ENCODE measurements around the gene FBXL5.

FBXL5 gene

DNA sequence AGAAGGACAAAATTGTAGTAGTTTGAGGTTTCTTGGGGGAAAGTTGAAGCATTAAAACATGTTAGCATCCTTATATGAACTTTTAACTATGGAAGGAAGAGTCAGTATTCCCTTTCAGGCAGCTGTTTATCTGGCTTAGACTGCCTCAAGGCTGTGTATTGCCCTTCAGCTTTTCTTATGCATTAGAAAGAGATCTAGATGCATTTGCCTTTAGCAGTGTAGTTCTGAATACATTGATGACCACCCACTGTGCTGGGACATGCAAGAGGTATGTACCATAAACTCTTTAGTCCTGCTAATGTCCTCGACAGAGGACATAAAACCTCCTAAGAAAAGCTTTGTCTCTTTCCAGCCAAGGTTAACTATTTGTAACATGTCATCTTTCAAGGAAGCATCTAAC lies 29.3 kb upstream of the FBXL5 start:
- Mint-ChIP-seq H3K36me3 (peaks cover 48% of the 10 kb centered on the region), H3K27ac (no peak overlapping the region), H3K9me3 (no peaks in the 10 kb centered on the region), H3K4me3 (no peak overlapping the region), H3K27me3 (peaks cover 3% of the 10 kb centered on the region), H3K4me1 (peaks cover 31% of the 10 kb centered on the region)
- CTCF ChIA-PET, result interaction anchor here (1.0 kb wide), 1 partner anchor 38 kb away, joined by 3 read pairs; no protein-coding TSS in a partner anchor
- no peak for DNase-seq

DNA sequence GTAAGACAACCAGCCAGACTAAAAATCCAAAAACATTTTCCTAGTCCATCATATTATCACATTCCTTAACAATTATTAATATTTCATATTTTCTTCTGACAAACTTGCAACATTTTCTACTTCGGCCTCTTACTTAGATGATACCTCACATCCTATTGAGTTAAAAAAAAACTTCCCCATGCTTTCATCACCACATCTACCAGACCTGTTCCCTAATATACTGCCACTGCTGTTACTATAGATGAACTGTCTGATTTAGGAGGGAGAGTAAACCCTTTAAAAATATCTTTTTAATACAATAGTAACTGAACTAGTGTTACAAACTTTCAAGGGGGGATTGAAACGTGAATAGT lies 28.0 kb upstream of the FBXL5 start:
- Mint-ChIP-seq H3K27me3 (peaks cover 3% of the 10 kb centered on the region), H3K36me3 (peaks cover 47% of the 10 kb centered on the region), H3K4me1 (peaks cover 41% of the 10 kb centered on the region), H3K27ac (no peak overlapping the region), H3K4me3 (peak overlapping the region; percentile 16), H3K9me3 (no peaks in the 10 kb centered on the region)
- CTCF ChIA-PET, result interaction anchor here (1.4 to 2.3 kb wide), 2 partner anchors 27 to 199 kb away, joined by 4 to 7 read pairs; partner anchors contain the start of gene FBXL5
- DNase-seq, result no peak

DNA sequence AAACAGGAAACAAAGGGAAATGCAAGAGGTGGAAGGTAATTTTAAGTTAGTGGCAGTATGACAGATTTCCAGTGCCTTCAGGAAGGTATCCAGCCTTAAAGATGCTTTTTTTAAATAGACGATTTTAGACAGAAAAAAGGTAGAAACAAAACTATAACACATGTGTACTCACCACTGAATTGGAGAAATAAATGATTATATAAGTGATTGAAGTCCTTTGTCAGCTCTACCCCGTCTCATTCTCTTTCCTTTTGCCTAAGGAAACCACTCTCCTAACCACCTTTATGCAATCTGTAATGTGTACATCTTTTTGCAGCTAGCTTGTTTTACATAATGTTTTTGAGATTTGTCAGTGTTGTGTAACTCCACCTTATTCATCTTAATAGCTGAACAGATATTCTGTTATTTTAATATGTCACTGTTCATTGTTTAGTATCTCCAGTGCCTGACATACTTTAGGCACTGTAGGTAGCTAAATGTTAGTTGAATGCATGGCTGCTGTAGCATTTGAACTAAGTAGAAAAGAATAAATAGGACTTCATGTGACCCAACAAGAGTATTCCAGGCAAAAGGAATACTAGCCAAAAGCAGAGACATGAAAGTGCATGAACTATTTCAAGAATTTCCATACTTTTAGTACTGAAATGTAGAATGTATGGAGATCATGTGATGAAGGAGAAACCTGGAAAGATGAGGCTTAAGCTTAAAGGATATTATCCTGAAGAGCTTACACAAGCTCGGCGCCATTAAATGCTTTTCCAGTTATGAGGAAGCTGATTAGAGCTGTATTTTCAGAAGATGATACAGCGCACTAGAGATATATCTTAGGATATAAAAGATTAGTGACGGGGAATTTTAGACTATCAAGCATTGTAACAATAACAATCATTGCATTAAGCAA lies 27.3 kb upstream of the FBXL5 start:
- Mint-ChIP-seq H3K27ac (peak overlapping the region; percentile 95), H3K27me3 (peaks cover 3% of the 10 kb centered on the region), H3K4me3 (peak overlapping the region; percentile 94), H3K4me1 (peaks cover 45% of the 10 kb centered on the region), H3K36me3 (peaks cover 46% of the 10 kb centered on the region), H3K9me3 (no peaks in the 10 kb centered on the region)
- no peak for DNase-seq
- CTCF ChIA-PET, result interaction anchor here (1.4 to 2.3 kb wide), 2 partner anchors 26 to 200 kb away, joined by 4 to 7 read pairs; partner anchors contain the start of gene FBXL5

DNA sequence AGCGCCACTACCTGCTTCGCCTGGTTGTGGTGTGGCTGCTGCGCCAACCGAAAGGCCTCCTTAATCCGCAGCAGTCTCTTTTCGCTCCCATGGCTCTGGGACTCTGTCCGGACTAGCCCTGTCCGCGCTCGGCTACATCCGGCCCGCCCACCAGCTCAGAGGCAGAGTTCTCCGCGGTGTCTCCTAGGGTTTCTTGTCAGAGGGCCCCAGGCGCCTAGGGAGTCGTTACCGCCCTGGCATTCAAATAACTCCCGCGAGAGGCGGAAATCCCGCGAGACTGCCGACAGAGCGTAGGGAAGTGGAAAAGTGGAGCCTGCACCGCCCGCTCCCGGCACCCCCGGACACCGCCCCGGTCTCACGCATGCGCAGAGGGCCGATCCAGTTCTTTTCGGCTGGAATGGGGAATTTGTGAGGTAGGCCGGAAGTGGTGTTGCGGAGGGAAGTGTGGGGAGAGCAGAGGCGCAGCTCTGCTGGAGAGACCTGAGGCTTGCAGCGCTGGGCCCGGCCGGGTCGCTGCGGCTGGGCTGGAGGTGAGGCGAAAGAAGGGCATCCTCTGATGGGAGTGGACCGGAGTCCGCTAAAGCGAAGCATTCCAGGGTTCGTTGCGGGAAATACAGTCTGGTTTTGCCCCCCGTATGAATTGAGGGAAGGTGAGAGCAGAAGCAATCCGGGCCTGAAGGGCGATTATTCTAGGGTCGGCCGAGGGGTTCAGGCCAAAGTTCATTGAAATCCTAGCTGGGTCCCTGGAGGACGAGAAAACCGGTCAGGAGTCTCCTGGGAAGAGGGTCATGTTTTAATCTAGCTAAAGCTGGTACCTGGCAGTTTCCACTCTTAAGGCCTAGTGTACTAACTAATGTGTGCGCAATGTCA lies 26.4 kb upstream of the FBXL5 start, which contains the start of gene FAM200B:
Gene FAM200B, plus strand, starts transcription at position 456 of the 870 bp plus-strand sequence. CDS start 5,151 bp downstream, outside the sequence.
- peaks cover 52% of the 10 kb centered on the region for H3K4me1 Mint-ChIP-seq
- peak; percentile 99 for DNase-seq
- H3K9me3 Mint-ChIP-seq, result no peaks in the 10 kb centered on the region

DNA sequence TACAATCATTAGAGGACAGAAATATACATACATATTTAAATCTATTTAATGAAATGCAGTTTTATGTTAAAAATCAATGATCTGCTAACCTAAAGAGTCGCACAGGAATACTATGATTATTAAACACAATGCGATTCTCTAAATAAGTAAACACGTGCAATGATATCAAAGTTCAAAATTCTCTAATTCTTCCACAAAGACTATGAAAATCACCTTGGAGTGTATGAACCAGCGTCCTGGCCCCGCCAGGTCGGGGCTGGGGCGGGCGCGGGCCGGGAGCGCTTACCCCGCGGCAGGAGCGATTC lies 25.9 kb upstream of the FBXL5 start:
- no peak for DNase-seq
- Mint-ChIP-seq H3K4me3 (peak overlapping the region; percentile 94), H3K27ac (peak overlapping the region; percentile 95), H3K9me3 (no peaks in the 10 kb centered on the region), H3K4me1 (peaks cover 56% of the 10 kb centered on the region), H3K27me3 (peaks cover 3% of the 10 kb centered on the region), H3K36me3 (peaks cover 34% of the 10 kb centered on the region)
- CTCF ChIA-PET, result no interaction called here

More for the DNA sequence above, 26.4 kb upstream of the FBXL5 start, which contains the start of gene FAM200B:
- CTCF ChIA-PET, result interaction anchor here (1.4 to 2.3 kb wide), 2 partner anchors 26 to 201 kb away, joined by 4 to 7 read pairs; partner anchors contain the start of gene FBXL5
- H3K36me3 Mint-ChIP-seq, result peaks cover 37% of the 10 kb centered on the region
- peak within 1 kb of the TSS; percentile 95 for H3K27ac Mint-ChIP-seq
- H3K27me3 Mint-ChIP-seq, result peaks cover 3% of the 10 kb centered on the region
- peak within 1 kb of the TSS; percentile 94 for H3K4me3 Mint-ChIP-seq

DNA sequence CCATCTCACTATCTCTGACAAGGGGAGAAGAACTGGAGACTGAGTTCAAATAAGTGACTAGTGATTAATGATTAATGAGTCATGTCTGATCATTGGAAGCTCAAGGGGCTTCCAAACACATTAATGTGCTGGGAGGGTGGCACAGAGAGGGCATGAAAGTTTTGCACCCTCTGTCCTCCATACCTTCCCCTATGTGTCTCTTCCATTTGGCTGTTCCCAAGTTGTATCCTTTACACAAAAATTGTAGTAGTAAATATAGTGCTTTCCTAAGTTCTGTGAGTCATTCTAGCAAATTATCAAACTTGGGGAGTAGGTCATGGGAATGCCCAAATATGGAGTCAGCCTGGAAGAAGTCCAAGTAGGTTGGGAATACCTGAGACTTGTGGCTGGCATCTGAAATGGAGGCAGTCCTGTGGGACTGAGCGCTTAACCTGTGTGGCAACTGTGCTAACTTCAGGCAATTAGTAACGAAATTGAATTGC lies 22.4 kb upstream of the FBXL5 start:
- H3K27me3 Mint-ChIP-seq, result peaks cover 3% of the 10 kb centered on the region
- H3K4me3 Mint-ChIP-seq, result no peak overlapping the region
- no peaks in the 10 kb centered on the region for H3K9me3 Mint-ChIP-seq
- no peak for DNase-seq
- no peak overlapping the region for H3K27ac Mint-ChIP-seq
- peaks cover 46% of the 10 kb centered on the region for H3K4me1 Mint-ChIP-seq
- peaks cover 26% of the 10 kb centered on the region for H3K36me3 Mint-ChIP-seq
- CTCF ChIA-PET, result no interaction called here

DNA sequence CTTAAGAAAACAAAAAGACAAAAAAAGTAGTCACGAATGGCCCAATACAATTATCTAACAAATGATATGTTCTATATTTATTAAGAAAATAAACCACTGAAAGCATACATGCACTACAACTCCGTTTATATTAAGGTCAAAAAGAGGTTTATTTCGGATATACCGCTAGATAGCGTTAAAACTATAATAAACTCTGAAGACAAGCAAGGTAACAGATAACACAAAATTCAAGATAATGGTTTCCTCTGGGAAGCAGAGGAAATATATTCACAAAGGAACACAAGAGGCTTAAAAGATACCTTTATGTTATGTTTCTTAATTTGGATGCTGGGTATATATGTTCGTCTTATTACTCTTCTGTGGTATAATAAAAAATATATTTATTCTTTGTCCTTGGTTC lies 21.7 kb upstream of the FBXL5 start:
- Mint-ChIP-seq H3K27me3 (peaks cover 3% of the 10 kb centered on the region), H3K9me3 (no peaks in the 10 kb centered on the region), H3K27ac (no peak overlapping the region), H3K4me1 (peaks cover 42% of the 10 kb centered on the region), H3K36me3 (peaks cover 27% of the 10 kb centered on the region), H3K4me3 (no peak overlapping the region)
- CTCF ChIA-PET, result no interaction called here
- no peak for DNase-seq

DNA sequence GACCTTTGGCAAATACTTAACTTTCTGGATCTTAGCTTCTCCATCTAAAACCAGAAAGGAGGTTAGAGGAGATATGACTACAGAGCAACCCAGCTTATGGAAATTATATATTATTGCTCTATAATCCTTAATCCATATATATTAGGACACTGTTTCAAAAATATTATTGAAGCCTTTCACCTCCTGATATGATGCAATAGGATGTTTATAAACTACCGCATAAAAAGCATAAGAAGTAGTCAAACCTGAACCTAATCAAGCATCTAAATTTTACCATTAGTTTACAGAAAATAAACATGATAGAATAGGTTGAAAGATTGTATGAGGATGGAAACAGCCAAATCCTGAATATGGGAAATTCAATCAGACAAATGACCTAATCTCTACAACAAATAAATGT lies 20.9 kb upstream of the FBXL5 start:
- no peak for DNase-seq
- Mint-ChIP-seq H3K27ac (no peak overlapping the region), H3K36me3 (peaks cover 27% of the 10 kb centered on the region), H3K4me1 (peaks cover 43% of the 10 kb centered on the region), H3K4me3 (no peak overlapping the region), H3K9me3 (no peaks in the 10 kb centered on the region), H3K27me3 (no peaks in the 10 kb centered on the region)
- CTCF ChIA-PET, result interaction anchor here (0.9 kb wide), 1 partner anchor 13 kb away, joined by 3 read pairs; no protein-coding TSS in a partner anchor

DNA sequence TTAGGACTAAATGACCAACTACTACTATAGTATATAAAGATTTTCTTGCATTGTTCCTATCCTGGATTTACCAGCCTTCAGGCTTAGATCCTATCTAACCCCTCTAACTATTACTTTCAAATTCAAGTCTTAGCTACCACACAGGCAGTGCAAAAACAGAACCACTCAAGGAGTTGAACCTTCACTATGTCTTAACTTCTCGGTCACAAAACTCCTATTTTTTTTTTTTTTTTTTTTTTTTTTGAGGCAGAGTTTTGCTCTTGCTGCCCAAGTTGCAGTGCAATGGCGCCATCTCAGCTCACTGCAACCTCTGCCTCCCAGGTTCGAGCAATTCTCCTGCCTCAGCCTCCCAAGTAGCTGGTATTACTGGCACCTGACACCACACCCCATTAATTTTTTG lies 20.2 kb upstream of the FBXL5 start:
- Mint-ChIP-seq H3K4me1 (peaks cover 43% of the 10 kb centered on the region), H3K4me3 (no peak overlapping the region), H3K9me3 (no peaks in the 10 kb centered on the region), H3K27ac (no peak overlapping the region), H3K36me3 (peaks cover 27% of the 10 kb centered on the region), H3K27me3 (no peaks in the 10 kb centered on the region)
- no peak for DNase-seq
- CTCF ChIA-PET, result interaction anchor here (0.9 kb wide), 1 partner anchor 12 kb away, joined by 3 read pairs; no protein-coding TSS in a partner anchor

DNA sequence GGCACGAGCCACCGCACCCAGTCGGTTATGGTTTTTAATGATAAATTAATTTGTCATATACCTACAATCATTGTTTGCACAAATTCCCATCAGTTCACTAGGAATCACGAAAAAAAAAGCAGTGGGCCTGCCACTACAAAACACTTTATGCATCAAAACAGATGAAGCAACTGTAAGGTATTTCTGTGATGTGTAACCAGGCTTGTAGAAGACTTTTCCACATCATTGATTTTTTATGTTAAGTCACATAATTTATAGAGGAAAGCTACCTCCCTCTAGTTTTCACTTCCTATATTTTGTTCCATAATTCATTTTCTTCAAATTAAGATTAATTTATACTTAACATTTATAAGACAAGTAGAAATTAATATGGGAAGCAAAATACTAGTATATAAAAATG lies 19.8 kb upstream of the FBXL5 start:
- Mint-ChIP-seq H3K9me3 (no peaks in the 10 kb centered on the region), H3K27me3 (no peaks in the 10 kb centered on the region), H3K36me3 (peaks cover 25% of the 10 kb centered on the region), H3K4me3 (no peak overlapping the region), H3K4me1 (peaks cover 40% of the 10 kb centered on the region), H3K27ac (no peak overlapping the region)
- DNase-seq, result no peak
- CTCF ChIA-PET, result no interaction called here

DNA sequence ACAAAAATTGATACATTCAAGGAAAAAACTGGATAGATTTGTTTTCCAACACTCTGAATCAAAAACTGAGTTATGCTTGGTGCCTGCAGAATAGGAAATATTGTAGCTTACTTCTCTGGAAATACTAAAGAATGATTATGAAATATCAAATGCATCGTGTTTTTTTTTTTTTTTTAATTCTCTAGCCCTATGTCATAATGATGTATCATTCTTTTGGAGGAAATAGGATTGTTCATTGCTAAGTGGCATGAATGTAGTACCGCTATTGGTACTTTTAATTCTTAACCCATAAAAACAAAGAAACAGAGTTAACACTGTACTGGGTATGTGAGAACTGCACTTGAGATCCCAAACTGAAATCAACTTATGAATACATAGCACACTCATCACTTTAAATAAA lies 18.9 kb upstream of the FBXL5 start:
- DNase-seq, result no peak
- peaks cover 32% of the 10 kb centered on the region for H3K4me1 Mint-ChIP-seq
- no peak overlapping the region for H3K4me3 Mint-ChIP-seq
- peaks cover 20% of the 10 kb centered on the region for H3K36me3 Mint-ChIP-seq
- no peak overlapping the region for H3K27ac Mint-ChIP-seq
- CTCF ChIA-PET, result no interaction called here
- H3K27me3 Mint-ChIP-seq, result no peaks in the 10 kb centered on the region
- H3K9me3 Mint-ChIP-seq, result no peaks in the 10 kb centered on the region

DNA sequence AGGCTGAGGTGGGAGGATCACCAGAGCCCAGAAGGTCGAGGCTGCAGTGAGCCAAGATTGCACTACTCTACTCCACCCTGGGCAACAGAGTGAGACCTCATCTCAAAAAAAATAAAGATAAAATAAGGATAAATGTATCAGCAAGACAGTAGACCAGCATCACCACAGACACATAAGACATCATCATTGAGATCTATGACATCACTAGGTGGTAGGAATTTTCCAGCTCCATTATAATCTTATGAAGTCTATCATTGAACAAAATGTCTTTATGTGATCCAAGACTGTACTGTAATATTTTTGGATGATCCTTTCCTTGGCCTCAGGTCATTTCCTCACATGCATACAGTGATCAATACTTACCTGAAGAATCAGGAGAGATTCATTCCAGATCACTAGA lies 18.2 kb upstream of the FBXL5 start:
- H3K4me1 Mint-ChIP-seq, result peaks cover 28% of the 10 kb centered on the region
- no peaks in the 10 kb centered on the region for H3K27me3 Mint-ChIP-seq
- H3K27ac Mint-ChIP-seq, result no peak overlapping the region
- no peaks in the 10 kb centered on the region for H3K9me3 Mint-ChIP-seq
- CTCF ChIA-PET, result interaction anchor here (0.6 kb wide), 1 partner anchor 20 kb away, joined by 3 read pairs; no protein-coding TSS in a partner anchor
- no peak for DNase-seq
- peaks cover 18% of the 10 kb centered on the region for H3K36me3 Mint-ChIP-seq
- H3K4me3 Mint-ChIP-seq, result no peak overlapping the region

DNA sequence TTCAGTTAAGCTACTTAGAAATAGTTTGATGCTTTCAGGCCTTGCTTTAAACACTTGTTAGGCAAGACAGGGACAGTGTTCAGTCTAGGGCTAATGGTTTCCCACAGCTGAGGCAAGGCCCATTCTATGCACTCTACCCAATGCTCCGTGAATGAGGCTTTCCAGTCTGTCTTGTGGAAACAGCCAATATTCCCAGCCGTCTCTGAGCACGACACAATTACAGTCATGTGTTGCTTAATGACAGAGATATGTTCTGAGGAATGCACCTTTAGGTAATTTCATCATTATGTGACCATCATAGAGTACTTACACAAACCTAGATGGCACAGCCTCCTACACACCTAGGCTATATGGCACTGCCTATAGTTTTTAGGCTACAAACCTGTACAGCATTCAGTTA lies 16.9 kb upstream of the FBXL5 start:
- Mint-ChIP-seq H3K36me3 (peaks cover 22% of the 10 kb centered on the region), H3K4me1 (peaks cover 19% of the 10 kb centered on the region), H3K4me3 (no peak overlapping the region), H3K27ac (no peak overlapping the region), H3K27me3 (no peaks in the 10 kb centered on the region), H3K9me3 (no peaks in the 10 kb centered on the region)
- no peak for DNase-seq
- CTCF ChIA-PET, result no interaction called here

DNA sequence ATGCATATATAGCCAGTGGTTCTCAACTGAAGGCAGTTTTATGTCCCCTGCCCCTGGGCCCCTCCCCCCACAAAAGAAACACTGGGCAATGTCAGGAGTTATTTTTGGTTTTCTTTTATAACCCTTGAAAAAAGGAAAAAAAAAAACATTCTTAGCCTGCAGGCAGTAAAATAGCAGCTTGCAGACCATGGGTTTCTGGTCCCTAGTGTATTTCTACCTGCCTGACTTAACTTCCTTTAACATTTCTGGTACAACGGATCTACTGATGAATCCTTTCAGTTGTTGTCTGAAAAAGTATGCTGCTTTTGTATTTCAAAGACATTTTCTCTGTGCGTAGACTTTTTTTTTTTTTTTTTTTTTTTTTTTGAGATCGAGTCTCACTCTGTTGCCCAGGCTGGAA lies 15.4 kb upstream of the FBXL5 start:
- Mint-ChIP-seq H3K9me3 (peaks cover 2% of the 10 kb centered on the region), H3K36me3 (peaks cover 32% of the 10 kb centered on the region), H3K4me1 (peaks cover 20% of the 10 kb centered on the region), H3K4me3 (no peak overlapping the region), H3K27ac (no peak overlapping the region), H3K27me3 (no peaks in the 10 kb centered on the region)
- no peak for DNase-seq
- CTCF ChIA-PET, result no interaction called here
